Measurements from ENCODE around the gene DROSHA.

Gene DROSHA

DNA sequence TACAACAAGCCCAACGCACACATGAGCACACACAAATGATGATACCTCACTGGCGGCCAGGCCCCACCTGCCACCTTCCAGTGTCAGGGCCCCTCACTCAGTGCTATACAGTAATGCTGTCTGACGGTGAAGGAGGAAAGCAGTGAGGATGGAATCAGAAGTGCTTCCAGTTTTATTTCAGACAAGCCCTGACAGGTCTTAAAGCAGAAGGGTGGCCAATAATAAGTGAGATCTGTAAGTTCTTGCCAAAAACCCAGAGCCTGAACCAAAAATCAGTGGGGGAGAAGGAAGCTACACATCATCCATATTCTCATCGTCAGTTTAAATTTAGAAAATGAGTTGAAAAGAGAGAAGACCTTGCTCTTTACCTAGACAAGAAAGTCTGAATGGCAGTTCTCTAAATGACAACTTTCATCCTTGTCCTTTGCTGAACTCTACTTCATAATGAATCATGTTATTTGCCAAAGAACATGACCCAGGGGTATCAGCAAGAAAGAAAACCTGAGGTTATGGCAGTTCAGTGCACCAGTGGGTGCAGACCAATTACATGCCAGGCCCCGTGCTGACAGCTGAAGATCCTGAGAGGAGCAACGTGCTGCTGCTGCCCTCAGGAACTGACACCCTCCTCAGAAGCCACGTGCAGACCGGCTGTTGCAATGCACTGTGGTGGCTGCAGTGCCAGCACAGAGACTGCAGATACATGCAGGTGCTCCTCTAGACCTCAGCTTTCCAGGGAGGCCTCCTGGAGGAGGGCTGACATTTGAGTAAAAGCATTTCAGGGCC is 118.7 kb downstream of the DROSHA start:
- no peak overlapping the region for H3K27ac ChIP-seq
- TF ChIP-seq ZFX (IDR thresholded peaks at IDR 0.05), result no peak
- no peak for TF ChIP-seq CTCF (conservative IDR thresholded peaks at IDR 0.05)

- TF ChIP-seq CTCF (conservative IDR thresholded peaks at IDR 0.05), result no peak
- no peak for TF ChIP-seq ZFX (IDR thresholded peaks at IDR 0.05)
- H3K27ac ChIP-seq, result no peak overlapping the region
Measured at GRCh38 chr5:31412324-31412723, 119.6 kb downstream of the DROSHA start.

GRCh38 chr5:31410089-31410488 is 121.8 kb downstream of the DROSHA start:
- TF ChIP-seq CTCF (conservative IDR thresholded peaks at IDR 0.05) (no peak), ZFX (IDR thresholded peaks at IDR 0.05) (no peak)

GRCh38 chr5:31408814-31409213 is 123.1 kb downstream of the DROSHA start:
- H3K27ac ChIP-seq, result no peak overlapping the region
- TF ChIP-seq ZFX (IDR thresholded peaks at IDR 0.05) (no peak), CTCF (conservative IDR thresholded peaks at IDR 0.05) (no peak)

More at GRCh38 chr5:31410089-31410488, 121.8 kb downstream of the DROSHA start:
- no peak overlapping the region for H3K27ac ChIP-seq

GRCh38 chr5:31407921-31408693 is 123.8 kb downstream of the DROSHA start:
- H3K27ac ChIP-seq, result no peak overlapping the region
- TF ChIP-seq ZFX (IDR thresholded peaks at IDR 0.05), result no peak
- TF ChIP-seq CTCF (conservative IDR thresholded peaks at IDR 0.05), result no peak

DNA sequence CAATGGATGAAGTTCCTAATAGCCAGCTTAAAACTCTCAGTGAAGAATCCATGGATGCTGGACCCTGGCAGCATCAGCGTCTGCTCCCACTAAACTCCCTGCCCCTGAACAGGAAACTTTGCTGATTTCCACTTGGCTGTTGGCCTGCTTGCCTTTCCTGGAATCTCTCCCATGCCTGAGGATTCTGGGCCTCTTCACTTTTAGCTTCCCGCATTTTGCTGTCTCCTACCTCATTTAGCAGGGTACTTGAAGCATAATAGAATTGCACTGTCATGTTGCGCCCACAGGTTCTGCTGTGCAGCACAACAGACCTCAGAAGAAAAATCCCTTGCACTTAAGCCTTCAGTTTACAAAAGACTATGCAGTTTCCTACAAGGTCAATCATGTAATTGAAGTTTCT is 127.6 kb downstream of the DROSHA start:
- no peak for TF ChIP-seq ZFX (IDR thresholded peaks at IDR 0.05)
- TF ChIP-seq CTCF (conservative IDR thresholded peaks at IDR 0.05), result no peak
- H3K27ac ChIP-seq, result no peak overlapping the region

- no peak overlapping the region for H3K27ac ChIP-seq
- TF ChIP-seq CTCF (conservative IDR thresholded peaks at IDR 0.05) (no peak), ZFX (IDR thresholded peaks at IDR 0.05) (no peak)
Measured at GRCh38 chr5:31401691-31402090, 130.2 kb downstream of the DROSHA start.

Data from C4-2B (cell line).